H1 (cell line): ENCODE results near the gene SCAPER. TPM values are rescaled to one million over a fixed set of nuclear protein-coding genes. Genes with fewer than 3 reads are reported as not detected.
A peak's percentile ranks its signal among the peaks of the same experiment; 100 is the strongest.

Experiments
- CTCF ChIA-PET: fragments of 300-600 bp; sonication (Branson Sonifier 250); formaldehyde crosslinking; loops from one replicate; lab custom pipeline; 2021; ENCODE audit not compliant: partially characterized antibody; lab: Charles Lee
- POLR2A ChIA-PET: fragments of 300-600 bp; sonication (Branson Sonifier 250); formaldehyde crosslinking; loops from one replicate; lab custom pipeline; 2021; ENCODE audit warnings: inconsistent platforms; ENCODE audit not compliant: partially characterized antibody; lab: Charles Lee
- DNase-seq, 2 experiments: peaks; one replicate each; pipeline versions ENCODE4 v3.0.0 to v3.0.0-alpha.2; 2010 to 2022; ENCODE audit warnings: low spot score in 2 of 2, low read depth in 1 of 2, mixed read lengths in 1 of 2
- FAIRE-seq: peaks from 2 replicates; lab custom pipeline; 2011; peaks lifted over from hg19 to GRCh38; lab: Jason Lieb, UNC
- H2AFZ ChIP-seq: 2 replicates; pipeline ENCODE4 v1.8.1; 2012; ENCODE audit warnings: low read length, inconsistent platforms
- H2AK5ac ChIP-seq: 2 replicates; pipeline ENCODE4 v1.6.1; 2013; ENCODE audit warnings: low read depth, low read length
- H2BK120ac ChIP-seq: replicated peaks from 2 replicates; pipeline ENCODE3; 2013; ENCODE audit warnings: low read depth, low read length, inconsistent platforms
- H2BK12ac ChIP-seq: 2 replicates; pipeline ENCODE4 v1.6.1; 2013; ENCODE audit warnings: low read depth, low read length
- H2BK15ac ChIP-seq: 2 replicates; pipeline ENCODE4 v1.6.1; 2013; ENCODE audit warnings: low read length
- H2BK20ac ChIP-seq: 2 replicates; pipeline ENCODE4 v1.6.1; 2013; ENCODE audit warnings: low read length
- H2BK5ac ChIP-seq: 2 replicates; pipeline ENCODE4 v1.6.1; 2013; ENCODE audit warnings: low read depth, low read length
- H3K14ac ChIP-seq: 2 replicates; pipeline ENCODE4 v1.6.1; 2013; ENCODE audit warnings: inconsistent platforms; ENCODE audit not compliant: insufficient read length
- H3K18ac ChIP-seq: 2 replicates; pipeline ENCODE4 v1.6.1; 2013; ENCODE audit warnings: low read length; ENCODE audit errors: extremely low read depth
- H3K23ac ChIP-seq: 2 replicates; pipeline ENCODE4 v1.6.1; 2013; ENCODE audit warnings: inconsistent platforms; ENCODE audit not compliant: insufficient read length
- H3K23me2 ChIP-seq: 2 replicates; pipeline ENCODE4 v1.6.1; 2013; ENCODE audit warnings: low read depth, low read length
- H3K27ac ChIP-seq: 2 replicates; pipeline ENCODE4 v1.6.1; 2011; ENCODE audit warnings: low read depth, low read length, inconsistent platforms
- H3K27me3 ChIP-seq, 4 experiments: replicated peaks in 1 of 4; 1 replicate in 1 of 4; 2 replicates in 3 of 4; pipeline versions ENCODE4 v1.6.1 to v1.8.1; 2011 to 2013; ENCODE audit warnings: low read length in 3 of 4, mild to moderate bottlenecking in 3 of 4, inconsistent platforms in 2 of 4, mixed read lengths in 2 of 4, moderate library complexity in 1 of 4; ENCODE audit not compliant: control insufficient read depth in 3 of 4, insufficient read depth in 3 of 4; ENCODE audit errors: extremely low read depth in 1 of 4
- H3K36me3 ChIP-seq, 4 experiments: 2 replicates each; pipeline versions ENCODE4 v1.6.1 to v1.8.1; 2011 to 2013; ENCODE audit warnings: mild to moderate bottlenecking in 4 of 4, low read length in 3 of 4, moderate library complexity in 2 of 4, control low read depth in 1 of 4, inconsistent platforms in 1 of 4; ENCODE audit not compliant: insufficient read depth in 4 of 4, control insufficient read depth in 2 of 4
- H3K4ac ChIP-seq: replicated peaks from 2 replicates; pipeline ENCODE3; 2013; ENCODE audit warnings: low read length, low read depth, mixed read lengths, inconsistent platforms; ENCODE audit not compliant: insufficient read length
- H3K4me1 ChIP-seq, 4 experiments: replicated peaks in 1 of 4; 1 replicate in 1 of 4; 2 replicates in 3 of 4; pipeline versions ENCODE4 v1.6.1 to v1.8.1; 2011 to 2013; ENCODE audit warnings: low read length in 3 of 4, inconsistent platforms in 2 of 4, mixed read lengths in 1 of 4; ENCODE audit not compliant: insufficient read depth in 4 of 4, control insufficient read depth in 3 of 4
- H3K4me2 ChIP-seq, 2 experiments: 2 replicates each; pipeline versions ENCODE4 v1.6.1 to v1.8.1; 2011 to 2013; ENCODE audit warnings: low read depth in 2 of 2, low read length in 2 of 2, control low read depth in 1 of 2, inconsistent platforms in 1 of 2, mild to moderate bottlenecking in 1 of 2; ENCODE audit not compliant: insufficient read depth in 1 of 2
- H3K4me3 ChIP-seq, 4 experiments: fragments of 200-600, 300-600 bp in 1 of 4; sonication (generic), shearing (Covaris generic), sonication (Bioruptor Twin) in 1 of 4; 2 replicates each; pipeline versions ENCODE4 v1.5.1 to v1.8.1; 2011 to 2016; ENCODE audit warnings: low read length in 4 of 4, low read depth in 3 of 4, control low read depth in 2 of 4, inconsistent platforms in 2 of 4, mild to moderate bottlenecking in 2 of 4, mixed read lengths in 1 of 4, moderate library complexity in 1 of 4; ENCODE audit not compliant: insufficient read depth in 2 of 4; ENCODE audit errors: extremely low read depth in 1 of 4
- H3K56ac ChIP-seq: replicated peaks from 2 replicates; pipeline ENCODE3; 2013; ENCODE audit warnings: low read depth, mild to moderate bottlenecking, mixed read lengths, low read length, inconsistent platforms; ENCODE audit not compliant: insufficient read length
- H3K79me1 ChIP-seq: 2 replicates; pipeline ENCODE4 v1.6.1; 2013; ENCODE audit warnings: low read depth, low read length, control low read depth
- H3K79me2 ChIP-seq, 2 experiments: 2 replicates each; pipeline versions ENCODE4 v1.6.1 to v1.8.1; 2012 to 2013; ENCODE audit warnings: low read length in 2 of 2, mild to moderate bottlenecking in 2 of 2, inconsistent platforms in 1 of 2; ENCODE audit not compliant: insufficient read depth in 2 of 2, control insufficient read depth in 1 of 2
- H3K9ac ChIP-seq, 4 experiments: replicated peaks in 1 of 4; 1 replicate in 1 of 4; 2 replicates in 3 of 4; pipeline versions ENCODE4 v1.6.1 to v1.8.1; 2011 to 2013; ENCODE audit warnings: low read depth in 3 of 4, low read length in 3 of 4, control low read depth in 2 of 4, mild to moderate bottlenecking in 2 of 4, moderate library complexity in 2 of 4, inconsistent platforms in 1 of 4; ENCODE audit errors: extremely low read depth in 1 of 4
- H3K9me3 ChIP-seq, 2 experiments: 2 replicates each; pipeline versions ENCODE4 v1.6.1 to v1.8.1; 2012 to 2013; ENCODE audit warnings: mild to moderate bottlenecking in 2 of 2, moderate library complexity in 2 of 2, control low read depth in 1 of 2, inconsistent platforms in 1 of 2, low read depth in 1 of 2, low read length in 1 of 2, mixed read lengths in 1 of 2; ENCODE audit not compliant: insufficient read depth in 2 of 2
- H4K20me1 ChIP-seq, 2 experiments: replicated peaks in 1 of 2; 2 replicates each; pipeline versions ENCODE3 to v1.8.1; 2011 to 2013; ENCODE audit warnings: inconsistent platforms in 2 of 2, low read length in 2 of 2, mild to moderate bottlenecking in 1 of 2; ENCODE audit not compliant: insufficient read depth in 2 of 2, control insufficient read depth in 1 of 2
- H4K5ac ChIP-seq: 2 replicates; pipeline ENCODE4 v1.6.1; 2013; ENCODE audit warnings: low read length, low read depth, mixed read lengths, inconsistent platforms; ENCODE audit not compliant: insufficient read length
- H4K8ac ChIP-seq: 2 replicates; pipeline ENCODE4 v1.8.0; 2013; ENCODE audit warnings: mild to moderate bottlenecking, moderate library complexity, low read length, inconsistent platforms; ENCODE audit not compliant: insufficient read depth; ENCODE audit errors: extremely low read depth
- H4K91ac ChIP-seq: replicated peaks from 2 replicates; pipeline ENCODE3; 2013; ENCODE audit warnings: low read length, mixed read lengths, inconsistent platforms; ENCODE audit not compliant: insufficient read length
- ASH2L ChIP-seq: fragments of 200-600, 300-600 bp; sonication (generic); IDR thresholded peaks from one replicate; pipeline ENCODE4 v1.7.1; 2017; ENCODE audit warnings: low read length
- BCL11A ChIP-seq, 2 experiments: IDR thresholded peaks; one replicate each; pipeline ENCODE4 v1.6.1; 2011; ENCODE audit warnings: low read depth in 2 of 2, low read length in 2 of 2, mild to moderate bottlenecking in 2 of 2
- KDM5A ChIP-seq: fragments of 200-600 bp; IDR thresholded peaks from 2 replicates; pipeline ENCODE4 v1.7.1; 2012; ENCODE audit warnings: mild to moderate bottlenecking, low read length, inconsistent platforms, mixed read lengths
- PHF8 ChIP-seq: fragments of 200-600 bp; sonication (generic); conservative IDR thresholded peaks from 2 replicates; pipeline ENCODE4 v1.7.1; 2012; ENCODE audit warnings: low read depth, mild to moderate bottlenecking, inconsistent platforms, low read length, moderate library complexity
- SP1 ChIP-seq: IDR thresholded peaks from 2 replicates; pipeline ENCODE4 v1.6.1; 2011; ENCODE audit warnings: low read depth, low read length
- TCF12 ChIP-seq: IDR thresholded peaks from 2 replicates; pipeline ENCODE4 v1.6.1; 2011; ENCODE audit warnings: low read depth, mild to moderate bottlenecking, low read length
- TEAD4 ChIP-seq: IDR thresholded peaks from 2 replicates; pipeline ENCODE4 v1.6.1; 2012; ENCODE audit warnings: low read depth, low read length, inconsistent platforms, mixed read lengths
- polyA plus RNA-seq, 7 experiments: library from polyadenylated mRNA; depleted of rRNA in 3 of 7; stranded (reverse) in 5 of 7; unstranded in 2 of 7; fragments of >200 nt in 5 of 7; fragments of 200-250 nt in 2 of 7; gene quantifications; 1 replicate in 5 of 7; 2 replicates in 1 of 7; 4 replicates in 1 of 7; pipeline versions ENCODE4 v1.2.1 to v1.2.3, GENCODE V29; 2011 to 2013; ENCODE audit warnings: missing spikeins in 2 of 7, mixed read lengths in 2 of 7
- total RNA-seq: library from RNA; stranded (reverse); fragmentation: NEBNext Ultra II Directional; extraction: Animal tissue kit (Norgen Biotek cat#: 25700); gene quantifications from 2 replicates; pipeline ENCODE4 v1.2.1, GENCODE V29; 2021

The SCAPER gene
- total and polyA plus RNA-seq, 2 of the 8 experiments (the other 6 are each of a cell fraction or from before 2014, with no cell fraction given), result 1.6 to 6.8 TPM

GRCh38 chr15:76439542-76439941 is 465.6 kb downstream of the SCAPER start:
- TF ChIP-seq TCF12 (0 out of 2 replicates have a peak, but pooled peaks have one; percentile 18), PHF8 (no peak), KDM5A (no peak), SP1 (peak; percentile 70; the same call in 1 of the 2 replicates), ASH2L (peak; percentile 40), TEAD4 (peak; percentile 85), BCL11A (IDR thresholded peaks at IDR 0.05; ENCODE audit: low read depth in 2 of 2, low read length in 2 of 2) (no peak)
- TF ChIP-seq, all 59 proteins: peak for 4
- no peaks in the 10 kb centered on the region for H3K27me3 ChIP-seq
- no peak overlapping the region for H4K5ac ChIP-seq
- peak; percentile 32 for FAIRE-seq
- peak overlapping the region in 1 of 4 experiments; percentile 7; a peak in 1 of 8 replicates for H3K4me3 ChIP-seq
- no peaks in the 10 kb centered on the region for H3K9me3 ChIP-seq
- no peak overlapping the region for H2BK120ac ChIP-seq
- no peak overlapping the region for H3K18ac ChIP-seq
- H4K8ac ChIP-seq, result no peak overlapping the region
- H2BK5ac ChIP-seq, result no peak overlapping the region
- DNase-seq, result peak; percentile 53
- peak overlapping the region in 1 of 2 experiments; percentile 20; a peak in 1 of 4 replicates for H3K4me2 ChIP-seq
- H3K23me2 ChIP-seq, result no peaks in the 10 kb centered on the region
- H3K23ac ChIP-seq, result no peak overlapping the region
- H2BK12ac ChIP-seq, result no peak overlapping the region
- no peaks in the 10 kb centered on the region for H3K36me3 ChIP-seq
- no peak overlapping the region for H3K27ac ChIP-seq
- no peak overlapping the region for H3K9ac ChIP-seq
- H2AK5ac ChIP-seq, result no peak overlapping the region
- H4K20me1 ChIP-seq, result no peaks in the 10 kb centered on the region
- POLR2A ChIA-PET, result interaction anchor here (0.9 kb wide), 1 partner anchor 104 kb away, joined by 4 read pairs; no protein-coding TSS in a partner anchor
- no peak overlapping the region for H2AFZ ChIP-seq
- CTCF ChIA-PET, result no interaction called here
- peaks cover 3 to 7% (median 5%) of the 10 kb centered on the region in 4 experiments; a peak in 4 of 7 replicates for H3K4me1 ChIP-seq
- no peak overlapping the region for H2BK15ac ChIP-seq
- no peak overlapping the region for H3K4ac ChIP-seq
- no peak overlapping the region for H4K91ac ChIP-seq
- no peak overlapping the region for H3K56ac ChIP-seq
- no peaks in the 10 kb centered on the region for H3K79me1 ChIP-seq
- H3K14ac ChIP-seq, result no peak overlapping the region
- H3K79me2 ChIP-seq, result no peaks in the 10 kb centered on the region
- H2BK20ac ChIP-seq, result 0 out of 2 replicates have a peak overlapping the region, but pooled peaks have one; percentile 22
